IPS-11a (cell line): ENCODE measurements around the gene KRTAP4-9.
"Not testable (repeated sequence)": the region's sequence is repeated elsewhere in the genome, so short reads cannot be mapped to it uniquely, and the experiment has no call there.

Source experiments
- H3K4me3 ChIP-seq: one replicate; pipeline ENCODE4 v1.5.1; 2013; ENCODE audit warnings: low read depth, low read length, control low read depth

Gene KRTAP4-9

DNA sequence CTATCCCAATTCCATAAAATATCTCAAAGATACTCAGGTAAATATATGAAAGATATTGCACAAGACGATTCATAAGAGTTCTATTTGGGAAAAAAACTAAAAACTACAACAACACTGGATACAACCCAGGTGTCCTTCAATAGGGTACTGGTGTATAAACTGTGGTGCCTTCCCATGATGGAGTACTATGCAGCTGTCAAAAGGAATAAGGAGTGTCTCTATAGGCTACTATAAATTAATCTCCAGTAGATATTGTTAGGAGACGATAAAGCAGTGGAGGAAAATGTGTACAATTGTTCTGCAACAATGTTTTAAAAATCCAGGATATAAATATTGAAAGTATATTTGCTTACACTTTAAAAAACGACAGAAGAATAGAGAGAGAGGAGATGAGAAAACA is 21.2 kb downstream of the KRTAP4-9 start:
- H3K4me3 ChIP-seq: no peak overlapping the region

DNA sequence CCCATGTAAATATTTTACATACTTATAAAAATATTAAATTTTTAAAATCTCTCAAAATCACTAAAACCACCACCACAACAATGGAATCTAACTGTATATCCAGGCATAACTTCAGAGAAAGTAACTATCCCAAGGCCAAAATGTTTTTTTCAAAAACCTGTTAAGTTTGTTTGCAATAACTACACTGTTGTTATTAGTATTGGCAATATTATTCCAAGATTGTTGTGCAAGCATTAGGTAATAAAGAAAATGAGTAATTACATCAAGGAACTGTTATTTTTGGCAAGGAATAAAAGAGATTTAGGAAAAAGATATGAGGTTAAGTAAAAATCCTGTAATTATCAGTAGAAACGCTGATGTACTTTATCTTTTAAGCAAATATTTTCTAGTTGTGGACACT is 22.2 kb downstream of the KRTAP4-9 start:
- H3K4me3 ChIP-seq: no peak overlapping the region

- no peak overlapping the region for H3K4me3 ChIP-seq
These were observed 26.8 kb downstream of the KRTAP4-9 start for GRCh38 chr17:41131979-41132378.

DNA sequence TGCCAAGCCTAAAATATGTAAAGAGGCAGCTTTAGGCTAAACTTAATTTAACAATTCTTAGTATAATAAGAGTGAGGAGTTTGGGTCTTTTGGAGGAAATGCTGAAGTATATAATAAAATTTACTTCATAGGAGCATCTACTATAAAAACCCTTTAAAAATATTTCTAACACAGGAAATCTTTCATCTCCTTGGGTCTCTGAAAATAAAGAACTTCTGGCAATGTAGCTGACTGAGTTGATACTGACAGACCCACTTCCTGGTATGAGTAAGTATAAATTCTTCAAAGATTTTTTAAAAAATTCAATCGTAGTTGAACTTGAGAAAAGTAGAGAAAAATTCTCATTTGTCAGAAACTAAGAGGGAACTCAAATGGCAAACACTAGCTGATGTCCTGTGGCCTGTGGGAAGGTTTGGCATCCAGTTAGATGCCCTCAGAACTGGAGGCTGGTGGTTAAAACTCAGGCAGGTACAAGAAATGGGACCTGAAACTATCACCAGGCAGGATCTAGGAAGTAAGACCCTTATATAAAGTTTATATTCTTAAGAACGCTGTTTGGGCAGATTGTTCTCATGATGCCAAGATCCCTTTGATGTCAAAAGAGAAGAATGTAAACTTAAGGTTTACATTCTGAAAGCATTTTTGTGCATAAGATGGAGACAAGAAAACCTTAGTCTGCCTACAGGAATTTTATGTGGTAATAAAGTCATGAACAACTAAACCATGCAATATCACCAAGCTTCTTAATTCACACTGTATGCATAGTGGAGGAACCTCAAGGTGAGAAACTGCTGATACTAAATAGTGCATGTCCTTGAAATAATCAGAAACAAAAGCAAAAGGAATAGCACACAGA is 28.9 kb downstream of the KRTAP4-9 start:
- H3K4me3 ChIP-seq: no peak overlapping the region

DNA sequence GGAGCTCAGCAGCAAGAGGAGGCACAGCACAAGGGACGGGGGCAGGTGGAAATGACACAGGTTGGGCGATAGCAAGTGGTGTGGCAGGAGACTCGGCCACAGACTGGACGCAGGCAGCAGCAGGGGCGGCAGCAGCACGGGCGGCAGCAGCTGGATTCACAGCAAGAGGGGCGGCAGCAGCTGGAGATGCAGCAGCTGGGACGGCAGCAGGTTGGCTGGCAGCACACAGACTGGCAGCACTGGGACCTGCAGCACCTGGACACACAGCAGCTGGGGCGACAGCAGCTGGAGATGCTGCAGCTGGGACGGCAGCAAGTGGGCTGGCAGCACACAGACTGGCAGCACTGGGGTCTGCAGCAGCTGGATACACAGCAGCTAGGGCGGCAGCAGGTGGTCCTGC is 34.7 kb downstream of the KRTAP4-9 start:
- not testable (repeated sequence) for H3K4me3 ChIP-seq

GRCh38 chr17:41140360-41141131 is 35.4 kb downstream of the KRTAP4-9 start, which contains the start of gene KRTAP4-6:
KRTAP4-6 (minus strand) TSS chr17:41140544; CDS start chr17:41140487, 57 bp downstream.
- H3K4me3 ChIP-seq: no peak within 1 kb of the TSS

DNA sequence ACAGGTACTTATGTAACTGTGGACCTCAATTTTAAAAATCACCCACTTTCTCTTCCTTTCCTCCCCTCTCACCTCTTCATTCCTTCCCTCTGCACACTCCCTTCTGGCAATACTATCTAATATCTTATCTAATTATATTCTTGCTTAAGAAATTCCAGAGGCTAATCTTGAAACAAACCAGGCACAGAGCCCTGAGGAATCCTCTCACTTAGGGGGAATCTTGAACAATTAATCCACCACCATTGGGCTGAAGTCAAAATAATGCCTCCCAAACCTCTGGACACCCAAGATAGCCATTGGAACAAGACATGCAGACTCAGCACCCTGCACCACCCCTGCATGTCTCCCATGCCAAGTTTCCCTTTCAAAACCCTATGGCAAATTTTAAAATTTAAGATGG is 36.2 kb downstream of the KRTAP4-9 start:
- H3K4me3 ChIP-seq: no peak overlapping the region

DNA sequence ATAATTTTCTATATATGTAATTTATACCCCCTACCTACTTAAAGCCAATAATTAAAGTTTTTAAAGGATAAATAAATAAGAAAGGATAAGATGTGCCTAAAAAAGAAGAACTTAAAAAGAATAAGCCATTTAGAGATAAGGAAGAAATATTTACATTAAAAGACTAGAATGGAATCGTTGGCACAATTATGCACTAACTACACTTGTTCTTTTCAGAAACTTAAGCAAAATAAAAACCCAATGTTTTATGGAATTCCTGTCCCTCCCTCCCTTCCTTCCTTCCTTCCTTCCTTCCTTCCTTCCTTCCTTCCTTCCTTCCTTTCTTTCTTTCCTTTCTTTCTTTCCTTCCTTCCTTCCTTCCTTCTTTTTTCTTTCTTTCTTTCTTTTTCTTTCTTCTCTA is 39.7 kb downstream of the KRTAP4-9 start:
- H3K4me3 ChIP-seq: no peak overlapping the region

DNA sequence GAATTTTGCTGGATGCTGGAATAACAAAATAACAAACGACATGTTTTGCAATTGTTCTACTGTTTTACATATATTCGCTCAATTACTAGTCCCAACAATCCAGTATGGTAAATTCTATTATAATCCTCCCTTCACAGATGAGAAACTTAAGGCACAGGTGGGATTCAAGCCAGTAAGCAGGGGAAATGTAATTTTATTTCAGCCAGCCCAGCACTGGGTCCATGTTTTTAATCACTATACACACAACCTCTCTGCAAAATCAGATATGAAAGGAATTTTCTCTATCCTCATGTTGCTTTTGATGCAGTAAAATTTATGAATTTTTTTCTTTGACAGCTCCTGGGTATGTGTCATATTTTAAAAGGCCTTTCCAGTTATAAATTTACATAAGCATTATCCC is 40.1 kb downstream of the KRTAP4-9 start:
- H3K4me3 ChIP-seq: no peak overlapping the region

DNA sequence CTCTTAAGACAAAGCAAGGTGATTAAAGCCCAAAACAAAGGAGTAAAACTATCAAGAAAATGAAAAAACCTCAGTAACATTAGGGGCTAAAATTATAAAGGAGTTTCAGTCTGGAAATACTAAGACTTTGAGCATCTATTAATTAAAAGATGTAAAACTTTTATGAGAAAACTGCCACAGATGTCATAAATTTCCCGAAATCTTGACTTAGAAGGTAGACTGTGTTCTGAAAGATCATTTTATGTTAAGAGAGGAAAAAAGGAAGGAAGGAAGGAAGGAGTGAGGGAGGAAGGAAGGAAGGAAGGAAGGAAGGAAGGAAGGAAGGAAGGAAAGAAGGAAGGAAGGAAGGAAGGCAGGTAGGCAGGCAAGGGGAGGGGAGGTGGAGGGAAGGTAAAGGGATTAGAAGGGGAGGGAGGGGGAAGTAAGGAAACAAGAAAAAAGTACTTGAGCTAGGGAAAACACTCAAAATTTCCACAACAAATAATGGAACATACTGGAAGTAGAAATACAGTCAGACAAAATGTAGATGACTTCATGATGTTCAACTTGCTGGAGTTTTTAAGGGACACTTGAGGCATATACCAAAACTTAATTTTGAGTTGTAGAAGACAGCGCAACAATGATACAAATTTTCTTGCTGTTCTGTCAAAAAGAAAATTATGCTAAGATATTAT is 42.5 kb downstream of the KRTAP4-9 start:
- H3K4me3 ChIP-seq: no peak overlapping the region

DNA sequence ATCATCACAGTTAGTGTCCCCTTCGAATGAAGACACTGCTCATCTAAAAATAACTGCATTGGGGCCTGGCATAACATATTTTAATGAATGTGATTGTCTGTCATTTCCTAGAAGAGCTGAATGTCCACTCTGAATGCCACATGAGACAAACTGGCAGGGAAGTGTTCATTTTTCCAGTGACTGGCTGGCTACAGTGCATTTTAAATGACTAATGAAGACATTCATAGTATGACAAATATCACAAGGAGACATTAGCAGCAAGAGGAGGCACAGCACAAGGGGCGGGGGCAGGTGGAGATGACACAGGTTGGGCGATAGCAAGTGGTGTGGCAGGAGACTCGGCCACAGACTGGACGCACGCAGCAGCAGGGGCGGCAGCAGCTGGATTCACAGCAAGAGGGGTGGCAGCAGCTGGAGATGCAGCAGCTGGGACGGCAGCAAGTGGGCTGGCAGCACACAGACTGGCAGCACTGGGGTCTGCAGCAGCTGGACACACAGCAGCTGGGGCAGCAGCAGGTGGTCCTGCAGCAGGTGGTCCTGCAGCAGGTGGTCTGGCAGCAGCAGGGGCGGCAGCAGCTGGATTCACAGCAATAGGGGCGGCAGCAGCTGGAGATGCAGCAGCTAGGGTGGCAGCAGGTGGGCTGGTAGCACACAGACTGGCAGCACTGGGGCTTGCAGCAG is 43.9 kb downstream of the KRTAP4-9 start:
- H3K4me3 ChIP-seq: not testable (repeated sequence)

DNA sequence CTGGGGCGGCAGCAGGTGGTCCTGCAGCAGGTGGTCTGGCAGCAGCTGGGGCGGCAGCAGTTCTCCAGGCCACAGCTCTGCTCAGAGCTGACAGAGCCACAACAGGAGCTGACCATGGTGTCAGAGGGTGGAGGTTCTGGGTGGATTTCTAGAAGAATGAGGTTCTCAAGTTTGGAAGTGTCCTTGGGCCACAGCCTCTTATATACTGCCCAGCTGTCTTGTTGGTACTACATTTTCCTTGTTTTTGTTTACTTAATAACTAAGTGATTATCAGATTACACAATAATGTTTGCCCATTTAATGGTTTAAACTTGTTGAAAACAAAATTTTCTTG is 44.4 kb downstream of the KRTAP4-9 start, which contains the start of gene KRTAP4-5:
Gene KRTAP4-5, minus strand, starts transcription at position 174 of the 334 bp plus-strand sequence. Its CDS starts 58 bp downstream, at position 116.
- H3K4me3 ChIP-seq: no peak within 1 kb of the TSS

DNA sequence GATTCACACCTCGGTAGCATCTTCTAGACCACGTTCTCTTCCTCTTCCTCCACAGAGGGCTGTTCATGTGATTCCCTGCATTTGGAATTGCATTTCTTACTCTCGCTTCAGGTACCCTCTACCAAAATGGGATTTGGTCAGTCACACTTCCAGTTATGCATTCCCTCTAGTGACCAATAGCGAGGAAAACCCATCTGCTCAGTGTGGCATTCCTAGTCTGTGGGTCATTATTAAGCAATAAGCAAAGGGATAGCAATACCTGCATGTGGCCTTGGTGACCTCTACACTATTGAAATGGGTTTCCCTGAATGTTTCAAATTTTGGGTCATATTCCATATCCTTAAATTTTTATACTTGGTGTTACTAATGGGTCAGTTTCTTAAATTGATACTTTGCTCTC is 44.8 kb downstream of the KRTAP4-9 start:
- H3K4me3 ChIP-seq: no peak overlapping the region

- H3K4me3 ChIP-seq: no peak overlapping the region
These were observed 46.3 kb downstream of the KRTAP4-9 start for GRCh38 chr17:41151525-41151924.

- no peak overlapping the region for H3K4me3 ChIP-seq
These were observed 48.7 kb downstream of the KRTAP4-9 start for GRCh38 chr17:41153856-41154255.
